Muscle of back (tissue), 11 donors: ENCODE data around the gene PALLD. TPM values are rescaled to one million over a fixed set of nuclear protein-coding genes. Genes with fewer than 3 reads are reported as not detected.

Experiments
- DNase-seq, 3 donors: peaks; one replicate each; pipeline versions ENCODE4 v3.0.0 to v3.0.0-alpha.2; 2013
- polyA plus RNA-seq, 10 donors: library from polyadenylated mRNA; unstranded; fragments of 120-200 nt; gene quantifications; one replicate each; pipeline ENCODE4 v1.2.1, GENCODE V29; 2013; ENCODE audit not compliant: insufficient read length in 10 of 10

Gene PALLD
- polyA plus RNA-seq, 10 donors, result 130 to 201 (median 147) TPM

- peak; percentile 62 to 92 (median 88) for DNase-seq
Measured at GRCh38 chr4:168758351-168758876, 261.6 kb downstream of the PALLD start.

GRCh38 chr4:168759321-168759720 lies 262.5 kb downstream of the PALLD start:
- no peak for DNase-seq

- no peak for DNase-seq
Measured at GRCh38 chr4:168759959-168760527, 263.2 kb downstream of the PALLD start.

GRCh38 chr4:168761066-168761465 lies 264.2 kb downstream of the PALLD start:
- DNase-seq, result peak in 2 of 3 donors; percentile 66 to 80

GRCh38 chr4:168765322-168765721 lies 268.5 kb downstream of the PALLD start:
- DNase-seq, result no peak

GRCh38 chr4:168765726-168766125 lies 268.9 kb downstream of the PALLD start:
- DNase-seq, result peak in 2 of 3 donors; percentile 56 to 57

GRCh38 chr4:168766604-168767316 lies 269.9 kb downstream of the PALLD start:
- DNase-seq, result no peak

- peak in 1 of 3 donors; percentile 42 for DNase-seq
Measured at GRCh38 chr4:168769416-168769815, 272.6 kb downstream of the PALLD start.

GRCh38 chr4:168769837-168770236 lies 273.0 kb downstream of the PALLD start:
- DNase-seq, result no peak

- DNase-seq, result no peak
Measured at GRCh38 chr4:168771251-168771650, 274.4 kb downstream of the PALLD start.

- no peak for DNase-seq
Measured at GRCh38 chr4:168773388-168774195, 276.7 kb downstream of the PALLD start.

- DNase-seq, result no peak
Measured at GRCh38 chr4:168776382-168776781, 279.5 kb downstream of the PALLD start.

GRCh38 chr4:168777277-168777965 lies 280.6 kb downstream of the PALLD start:
- no peak for DNase-seq

GRCh38 chr4:168781341-168781740 lies 284.5 kb downstream of the PALLD start:
- DNase-seq, result no peak

- DNase-seq, result no peak
Measured at GRCh38 chr4:168781926-168782325, 285.1 kb downstream of the PALLD start.

GRCh38 chr4:168782439-168782838 lies 285.6 kb downstream of the PALLD start:
- no peak for DNase-seq

GRCh38 chr4:168784786-168785461 lies 288.1 kb downstream of the PALLD start:
- DNase-seq, result no peak

- no peak for DNase-seq
Measured at GRCh38 chr4:168787334-168787733, 290.5 kb downstream of the PALLD start.

GRCh38 chr4:168787801-168788595 lies 291.1 kb downstream of the PALLD start:
- peak; percentile 43 to 80 (median 54) for DNase-seq

GRCh38 chr4:168790898-168791297 lies 294.0 kb downstream of the PALLD start:
- DNase-seq, result no peak
